T-helper 1 cell treated with Interleukin-12 subunit alpha and Interleukin-12 subunit beta and Interleukin-4 antibody, amounts not matched to agents 30 μg/mL and 1 μg/mL, for 36 hours (primary cell): ENCODE results near the gene MUTYH.
A peak's percentile ranks its signal among the peaks of the same experiment; 100 is the strongest.
"Not testable (repeated sequence)": the region's sequence is repeated elsewhere in the genome, so short reads cannot be mapped to it uniquely, and the experiment has no call there.

Experiments
- H3K27ac Mint-ChIP-seq: one replicate; pipeline ENCODE4 v1.8.0; 2021; ENCODE audit warnings: mild to moderate bottlenecking, mixed read lengths
- H3K27me3 Mint-ChIP-seq: one replicate; pipeline ENCODE4 v1.8.0; 2021; ENCODE audit warnings: low read depth, mixed read lengths
- H3K36me3 Mint-ChIP-seq: one replicate; pipeline ENCODE4 v1.8.0; 2021; ENCODE audit warnings: low read depth, mixed read lengths
- H3K4me1 Mint-ChIP-seq: one replicate; pipeline ENCODE4 v1.8.0; 2021; ENCODE audit warnings: low read depth, mixed read lengths
- H3K4me3 Mint-ChIP-seq: one replicate; pipeline ENCODE4 v1.8.0; 2021; ENCODE audit warnings: mild to moderate bottlenecking, moderate library complexity, mixed read lengths
- H3K9me3 Mint-ChIP-seq: one replicate; pipeline ENCODE4 v1.8.0; 2021; ENCODE audit warnings: mixed read lengths

The MUTYH gene

GRCh38 chr1:45360981-45361380, 20.7 kb upstream of the MUTYH start:
- H3K4me1 Mint-ChIP-seq, H3K4me3 Mint-ChIP-seq, H3K9me3 Mint-ChIP-seq, H3K27ac Mint-ChIP-seq, H3K36me3 Mint-ChIP-seq, H3K27me3 Mint-ChIP-seq: not testable (repeated sequence)

- Mint-ChIP-seq H3K4me3 (no peak overlapping the region), H3K4me1 (peaks cover 4% of the 10 kb centered on the region), H3K27ac (no peak overlapping the region), H3K27me3 (no peaks in the 10 kb centered on the region), H3K36me3 (no peaks in the 10 kb centered on the region), H3K9me3 (no peaks in the 10 kb centered on the region)
Observed at GRCh38 chr1:45359882-45360513, 19.8 kb upstream of the MUTYH start.

- Mint-ChIP-seq H3K27me3 (no peaks in the 10 kb centered on the region), H3K9me3 (no peaks in the 10 kb centered on the region), H3K36me3 (no peaks in the 10 kb centered on the region), H3K4me3 (no peak overlapping the region), H3K4me1 (peaks cover 4% of the 10 kb centered on the region), H3K27ac (no peak overlapping the region)
Observed at GRCh38 chr1:45356186-45356585, 15.9 kb upstream of the MUTYH start.

GRCh38 chr1:45355683-45356082, 15.4 kb upstream of the MUTYH start:
- H3K36me3 Mint-ChIP-seq, result no peaks in the 10 kb centered on the region
- no peak overlapping the region for H3K4me3 Mint-ChIP-seq
- no peak overlapping the region for H3K27ac Mint-ChIP-seq
- H3K4me1 Mint-ChIP-seq, result peaks cover 4% of the 10 kb centered on the region
- no peaks in the 10 kb centered on the region for H3K9me3 Mint-ChIP-seq
- no peaks in the 10 kb centered on the region for H3K27me3 Mint-ChIP-seq

- H3K4me3 Mint-ChIP-seq, result no peak overlapping the region
- no peak overlapping the region for H3K27ac Mint-ChIP-seq
- H3K27me3 Mint-ChIP-seq, result no peaks in the 10 kb centered on the region
- peaks cover 1% of the 10 kb centered on the region for H3K4me1 Mint-ChIP-seq
- no peaks in the 10 kb centered on the region for H3K9me3 Mint-ChIP-seq
- H3K36me3 Mint-ChIP-seq, result no peaks in the 10 kb centered on the region
Observed at GRCh38 chr1:45354838-45355237, 14.6 kb upstream of the MUTYH start.

GRCh38 chr1:45353685-45354084, 13.4 kb upstream of the MUTYH start:
- H3K4me1 Mint-ChIP-seq, result no peaks in the 10 kb centered on the region
- no peaks in the 10 kb centered on the region for H3K36me3 Mint-ChIP-seq
- no peak overlapping the region for H3K4me3 Mint-ChIP-seq
- H3K27me3 Mint-ChIP-seq, result no peaks in the 10 kb centered on the region
- H3K9me3 Mint-ChIP-seq, result no peaks in the 10 kb centered on the region
- no peak overlapping the region for H3K27ac Mint-ChIP-seq

- H3K4me1 Mint-ChIP-seq, result peaks cover 4% of the 10 kb centered on the region
- H3K27ac Mint-ChIP-seq, result no peak overlapping the region
Observed at GRCh38 chr1:45351508-45351907, 11.3 kb upstream of the MUTYH start.

GRCh38 chr1:45348966-45349677, 8.9 kb upstream of the MUTYH start:
- Mint-ChIP-seq H3K9me3 (no peaks in the 10 kb centered on the region), H3K36me3 (peaks cover 8% of the 10 kb centered on the region), H3K4me1 (peaks cover 4% of the 10 kb centered on the region), H3K4me3 (no peak overlapping the region), H3K27ac (no peak overlapping the region), H3K27me3 (no peaks in the 10 kb centered on the region)

More at GRCh38 chr1:45351508-45351907, 11.3 kb upstream of the MUTYH start:
- Mint-ChIP-seq H3K4me3 (no peak overlapping the region), H3K36me3 (peaks cover under 1% of the 10 kb centered on the region), H3K9me3 (no peaks in the 10 kb centered on the region), H3K27me3 (no peaks in the 10 kb centered on the region)

- H3K4me3 Mint-ChIP-seq, result no peak overlapping the region
- H3K36me3 Mint-ChIP-seq, result peaks cover 9% of the 10 kb centered on the region
- H3K27ac Mint-ChIP-seq, result no peak overlapping the region
- H3K9me3 Mint-ChIP-seq, result no peaks in the 10 kb centered on the region
- H3K27me3 Mint-ChIP-seq, result no peaks in the 10 kb centered on the region
- H3K4me1 Mint-ChIP-seq, result peaks cover 4% of the 10 kb centered on the region
Observed at GRCh38 chr1:45348609-45348965, 8.3 kb upstream of the MUTYH start.

GRCh38 chr1:45348020-45348419, 7.8 kb upstream of the MUTYH start:
- Mint-ChIP-seq H3K27me3 (no peaks in the 10 kb centered on the region), H3K4me1 (peaks cover 4% of the 10 kb centered on the region), H3K4me3 (no peak overlapping the region), H3K27ac (no peak overlapping the region), H3K36me3 (peaks cover 12% of the 10 kb centered on the region), H3K9me3 (no peaks in the 10 kb centered on the region)

GRCh38 chr1:45346473-45346872, 6.2 kb upstream of the MUTYH start:
- Mint-ChIP-seq H3K27me3 (no peaks in the 10 kb centered on the region), H3K36me3 (peaks cover 22% of the 10 kb centered on the region), H3K4me3 (no peak overlapping the region), H3K27ac (no peak overlapping the region), H3K9me3 (no peaks in the 10 kb centered on the region), H3K4me1 (peaks cover 13% of the 10 kb centered on the region)

GRCh38 chr1:45345014-45345413, 4.8 kb upstream of the MUTYH start:
- Mint-ChIP-seq H3K4me3 (no peak overlapping the region), H3K4me1 (peaks cover 20% of the 10 kb centered on the region), H3K36me3 (peaks cover 23% of the 10 kb centered on the region)

GRCh38 chr1:45344499-45344898, 4.3 kb upstream of the MUTYH start:
- Mint-ChIP-seq H3K27me3 (no peaks in the 10 kb centered on the region), H3K9me3 (no peaks in the 10 kb centered on the region), H3K4me1 (peaks cover 22% of the 10 kb centered on the region), H3K27ac (no peak overlapping the region), H3K4me3 (no peak overlapping the region), H3K36me3 (peaks cover 26% of the 10 kb centered on the region)

More at GRCh38 chr1:45345014-45345413, 4.8 kb upstream of the MUTYH start:
- Mint-ChIP-seq H3K9me3 (no peaks in the 10 kb centered on the region), H3K27ac (no peak overlapping the region), H3K27me3 (no peaks in the 10 kb centered on the region)

GRCh38 chr1:45340816-45341466, 701 bp upstream of the MUTYH start:
- peaks cover 33% of the 10 kb centered on the region for H3K36me3 Mint-ChIP-seq
- H3K27me3 Mint-ChIP-seq, result no peaks in the 10 kb centered on the region
- peak overlapping the region; percentile 99 for H3K4me3 Mint-ChIP-seq
- H3K27ac Mint-ChIP-seq, result peak overlapping the region; percentile 99
- H3K9me3 Mint-ChIP-seq, result no peaks in the 10 kb centered on the region
- H3K4me1 Mint-ChIP-seq, result peaks cover 34% of the 10 kb centered on the region
